ENCODE results near the gene MED12. TPM values are rescaled to one million over a fixed set of nuclear protein-coding genes. Genes with fewer than 3 reads are reported as not detected.

The MED12 gene
- total RNA-seq, 1 donor from 2014 or later: 27.0 TPM

DNA sequence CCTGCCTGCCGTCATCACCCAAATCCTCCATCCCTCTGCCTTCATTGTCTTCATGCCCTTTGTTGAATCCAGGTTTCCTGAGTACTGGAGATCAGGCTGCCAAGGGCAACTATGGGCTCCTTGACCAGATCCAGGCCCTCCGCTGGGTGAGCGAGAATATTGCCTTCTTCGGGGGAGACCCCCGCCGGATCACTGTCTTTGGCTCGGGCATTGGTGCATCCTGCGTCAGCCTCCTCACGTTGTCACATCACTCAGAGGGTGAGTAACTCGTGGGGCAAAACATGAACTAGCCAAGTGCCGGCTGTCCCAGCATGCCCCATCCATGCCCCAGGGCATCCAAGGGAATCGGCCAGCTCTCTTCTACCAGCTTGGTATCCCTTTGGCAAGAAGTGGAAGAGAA is 45.7 kb downstream of the MED12 start:
- Histone ChIP-seq H3F3A (ENCODE audit: low read depth) (no peaks in the 10 kb centered on the region), H3K27me3 (no peaks in the 10 kb centered on the region), H3K4me1 (no peaks in the 10 kb centered on the region), H3K79me2 (ENCODE audit: low read depth) (no peaks in the 10 kb centered on the region), H2AFZ (replicated peaks) (no peak overlapping the region), H3K4me3 (no peak overlapping the region), H3K9ac (no peak overlapping the region), H4K20me1 (ENCODE audit: low read depth) (no peaks in the 10 kb centered on the region), H3K27ac (no peak overlapping the region), H3K36me3 (no peaks in the 10 kb centered on the region), H3K4me2 (no peak overlapping the region), H3K9me3 (ENCODE audit: low read depth) (no peaks in the 10 kb centered on the region)
- Mint-ChIP-seq H3K4me3 (no peak overlapping the region), H3K27me3 (ENCODE audit: insufficient read depth, low read depth) (peaks cover 4% of the 10 kb centered on the region), H3K27ac (peak overlapping the region; percentile 74), H3K9me3 (peaks cover 14% of the 10 kb centered on the region), H3K4me1 (peaks cover 19% of the 10 kb centered on the region), H3K36me3 (peaks cover 33% of the 10 kb centered on the region)
- DNase-seq (ENCODE audit: low spot score): no peak
- TF ChIP-seq EZH2 (IDR thresholded peaks at IDR 0.05): no peak
- TF ChIP-seq, protein P1, sequence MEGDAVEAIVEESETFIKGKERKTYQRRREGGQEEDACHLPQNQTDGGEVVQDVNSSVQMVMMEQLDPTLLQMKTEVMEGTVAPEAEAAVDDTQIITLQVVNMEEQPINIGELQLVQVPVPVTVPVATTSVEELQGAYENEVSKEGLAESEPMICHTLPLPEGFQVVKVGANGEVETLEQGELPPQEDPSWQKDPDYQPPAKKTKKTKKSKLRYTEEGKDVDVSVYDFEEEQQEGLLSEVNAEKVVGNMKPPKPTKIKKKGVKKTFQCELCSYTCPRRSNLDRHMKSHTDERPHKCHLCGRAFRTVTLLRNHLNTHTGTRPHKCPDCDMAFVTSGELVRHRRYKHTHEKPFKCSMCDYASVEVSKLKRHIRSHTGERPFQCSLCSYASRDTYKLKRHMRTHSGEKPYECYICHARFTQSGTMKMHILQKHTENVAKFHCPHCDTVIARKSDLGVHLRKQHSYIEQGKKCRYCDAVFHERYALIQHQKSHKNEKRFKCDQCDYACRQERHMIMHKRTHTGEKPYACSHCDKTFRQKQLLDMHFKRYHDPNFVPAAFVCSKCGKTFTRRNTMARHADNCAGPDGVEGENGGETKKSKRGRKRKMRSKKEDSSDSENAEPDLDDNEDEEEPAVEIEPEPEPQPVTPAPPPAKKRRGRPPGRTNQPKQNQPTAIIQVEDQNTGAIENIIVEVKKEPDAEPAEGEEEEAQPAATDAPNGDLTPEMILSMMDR (IDR thresholded peaks at IDR 0.05): no peak
- TF ChIP-seq EZH2phosphoT487 (IDR thresholded peaks at IDR 0.05): no peak

DNA sequence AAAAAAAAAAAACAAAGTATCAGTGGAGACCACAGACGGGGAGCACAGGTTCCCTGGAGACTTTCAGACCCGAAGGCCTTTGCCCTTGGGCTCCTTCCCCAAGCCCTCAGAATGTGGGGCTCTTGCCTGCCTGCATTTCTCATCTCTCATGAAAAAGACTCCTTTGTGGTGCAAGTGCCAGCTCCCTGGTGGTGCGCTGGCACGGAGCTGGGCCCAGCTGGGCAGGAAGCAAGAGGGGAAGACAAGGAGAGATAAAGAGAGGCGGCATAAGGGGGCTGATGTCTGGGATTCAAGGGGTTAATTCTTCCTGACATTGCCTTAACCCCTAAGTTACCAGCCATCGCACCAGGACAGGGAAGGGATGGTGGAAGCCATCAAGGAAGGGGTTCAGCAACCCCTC is 48.1 kb downstream of the MED12 start:
- no peak for DNase-seq (ENCODE audit: low spot score)
- H3K9me3 Mint-ChIP-seq: peaks cover 19% of the 10 kb centered on the region

DNA sequence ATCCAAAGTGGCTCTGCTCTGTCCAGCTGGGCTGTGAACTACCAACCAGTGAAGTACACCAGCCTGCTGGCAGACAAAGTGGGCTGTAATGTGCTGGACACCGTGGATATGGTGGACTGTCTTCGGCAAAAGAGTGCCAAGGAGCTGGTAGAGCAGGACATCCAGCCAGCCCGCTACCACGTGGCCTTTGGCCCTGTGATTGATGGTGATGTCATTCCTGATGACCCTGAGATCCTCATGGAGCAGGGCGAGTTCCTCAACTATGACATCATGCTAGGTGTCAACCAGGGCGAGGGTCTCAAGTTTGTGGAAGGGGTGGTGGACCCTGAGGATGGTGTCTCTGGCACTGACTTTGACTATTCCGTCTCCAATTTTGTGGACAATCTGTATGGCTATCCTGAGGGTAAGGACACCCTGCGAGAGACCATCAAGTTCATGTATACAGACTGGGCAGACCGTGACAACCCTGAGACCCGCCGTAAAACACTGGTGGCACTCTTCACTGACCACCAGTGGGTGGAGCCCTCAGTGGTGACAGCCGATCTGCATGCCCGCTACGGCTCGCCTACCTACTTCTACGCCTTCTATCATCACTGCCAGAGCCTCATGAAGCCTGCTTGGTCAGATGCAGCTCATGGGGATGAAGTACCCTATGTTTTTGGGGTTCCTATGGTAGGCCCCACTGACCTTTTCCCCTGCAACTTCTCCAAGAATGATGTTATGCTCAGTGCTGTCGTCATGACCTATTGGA is 48.8 kb downstream of the MED12 start:
- no peak overlapping the region for H2AFZ ChIP-seq (replicated peaks)
- no peaks in the 10 kb centered on the region for H4K20me1 ChIP-seq (ENCODE audit: low read depth)
- no peaks in the 10 kb centered on the region for H3K79me2 ChIP-seq (ENCODE audit: low read depth)
- no peaks in the 10 kb centered on the region for H3K27me3 ChIP-seq
- H3K36me3 ChIP-seq: no peaks in the 10 kb centered on the region
- peaks cover 40% of the 10 kb centered on the region for H3K36me3 Mint-ChIP-seq
- peaks cover 5% of the 10 kb centered on the region for H3K4me1 ChIP-seq
- H3F3A ChIP-seq (ENCODE audit: low read depth): no peaks in the 10 kb centered on the region
- H3K9ac ChIP-seq: no peak overlapping the region
- H3K9me3 ChIP-seq (ENCODE audit: low read depth): no peaks in the 10 kb centered on the region
- H3K4me3 Mint-ChIP-seq: no peak overlapping the region
- no peak for DNase-seq (ENCODE audit: low spot score)
- H3K27ac ChIP-seq: no peak overlapping the region
- H3K4me2 ChIP-seq: no peak overlapping the region
- peaks cover 22% of the 10 kb centered on the region for H3K9me3 Mint-ChIP-seq
- H3K4me1 Mint-ChIP-seq: peaks cover 32% of the 10 kb centered on the region
- TF ChIP-seq EZH2 (IDR thresholded peaks at IDR 0.05) (no peak), EZH2phosphoT487 (IDR thresholded peaks at IDR 0.05) (no peak)
- TF ChIP-seq, protein P1 (IDR thresholded peaks at IDR 0.05): no peak
- no peak overlapping the region for H3K4me3 ChIP-seq
- peaks cover 2% of the 10 kb centered on the region for H3K27me3 Mint-ChIP-seq (ENCODE audit: insufficient read depth, low read depth)
- H3K27ac Mint-ChIP-seq: no peak overlapping the region

More for the DNA sequence above, 48.1 kb downstream of the MED12 start:
- Mint-ChIP-seq H3K36me3 (peaks cover 36% of the 10 kb centered on the region), H3K27ac (no peak overlapping the region), H3K27me3 (ENCODE audit: insufficient read depth, low read depth) (peaks cover 2% of the 10 kb centered on the region), H3K4me1 (peaks cover 30% of the 10 kb centered on the region), H3K4me3 (no peak overlapping the region)
- Histone ChIP-seq H3K27me3 (no peaks in the 10 kb centered on the region), H3K4me2 (no peak overlapping the region), H4K20me1 (ENCODE audit: low read depth) (no peaks in the 10 kb centered on the region), H3K9me3 (ENCODE audit: low read depth) (no peaks in the 10 kb centered on the region), H3K36me3 (no peaks in the 10 kb centered on the region), H3K9ac (no peak overlapping the region), H3K79me2 (ENCODE audit: low read depth) (no peaks in the 10 kb centered on the region), H3F3A (ENCODE audit: low read depth) (no peaks in the 10 kb centered on the region), H3K27ac (no peak overlapping the region), H2AFZ (replicated peaks) (no peak overlapping the region), H3K4me1 (peaks cover 5% of the 10 kb centered on the region), H3K4me3 (no peak overlapping the region)
- TF ChIP-seq EZH2phosphoT487 (IDR thresholded peaks at IDR 0.05): no peak
- TF ChIP-seq EZH2 (IDR thresholded peaks at IDR 0.05): no peak
- TF ChIP-seq, protein P1 (IDR thresholded peaks at IDR 0.05): no peak
